HG02588 (cell line): ENCODE measurements around the gene FLNB.
"Not testable (repeated sequence)": the region's sequence is repeated elsewhere in the genome, so short reads cannot be mapped to it uniquely, and the experiment has no call there.

ENCODE experiments used
- ATAC-seq: cut with Tn5 transposase; IDR thresholded peaks from one replicate; pipeline ENCODE4 v1.9.1; 2021; ENCODE audit warnings: mild to moderate bottlenecking, moderate library complexity; ENCODE audit not compliant: unreplicated experiment

Gene FLNB

GRCh38 chr3:58197588-58197987 lies 189.4 kb downstream of the FLNB start:
- ATAC-seq: no peak

- no peak for ATAC-seq
Observed at GRCh38 chr3:58198362-58198761, 190.1 kb downstream of the FLNB start.

GRCh38 chr3:58198804-58199203 lies 190.6 kb downstream of the FLNB start:
- no peak for ATAC-seq

GRCh38 chr3:58200121-58200709 lies 192.0 kb downstream of the FLNB start:
- no peak for ATAC-seq

- no peak for ATAC-seq
Observed at GRCh38 chr3:58200846-58201355, 192.7 kb downstream of the FLNB start.

GRCh38 chr3:58201451-58201850 lies 193.2 kb downstream of the FLNB start:
- ATAC-seq: not testable (repeated sequence)

GRCh38 chr3:58202917-58203360 lies 194.7 kb downstream of the FLNB start:
- ATAC-seq: peak; percentile 82

- no peak for ATAC-seq
Observed at GRCh38 chr3:58203541-58203940, 195.3 kb downstream of the FLNB start.

GRCh38 chr3:58204720-58205119 lies 196.5 kb downstream of the FLNB start:
- no peak for ATAC-seq

GRCh38 chr3:58205981-58206380 lies 197.8 kb downstream of the FLNB start:
- ATAC-seq: no peak

- no peak for ATAC-seq
Observed at GRCh38 chr3:58206406-58207011, 198.3 kb downstream of the FLNB start.

- ATAC-seq: no peak
Observed at GRCh38 chr3:58207954-58208353, 199.7 kb downstream of the FLNB start.

- ATAC-seq: no peak
Observed at GRCh38 chr3:58209933-58210332, 201.7 kb downstream of the FLNB start.

GRCh38 chr3:58210761-58211460 lies 202.7 kb downstream of the FLNB start, which contains the start of gene DNASE1L3:
Gene DNASE1L3, minus strand, starts transcription at chr3:58210972. Its CDS starts 66 bp downstream, at chr3:58210906.
- ATAC-seq: no peak

GRCh38 chr3:58214484-58215316 lies 206.5 kb downstream of the FLNB start:
- ATAC-seq: peak; percentile 70

- no peak for ATAC-seq
Observed at GRCh38 chr3:58215317-58216025, 207.2 kb downstream of the FLNB start.

GRCh38 chr3:58216496-58217195 lies 208.4 kb downstream of the FLNB start:
- no peak for ATAC-seq

GRCh38 chr3:58217209-58217811 lies 209.1 kb downstream of the FLNB start:
- ATAC-seq: peak; percentile 28

- no peak for ATAC-seq
Observed at GRCh38 chr3:58218904-58219303, 210.7 kb downstream of the FLNB start.
